ENCODE data around the gene GP5. TPM values are rescaled to one million over a fixed set of nuclear protein-coding genes. Genes with fewer than 3 reads are reported as not detected.

The GP5 gene
- polyA plus RNA-seq, 1 of the 3 experiments (the other 2 are of a cell fraction), result 0.13 TPM

- Histone ChIP-seq H3K4me3 (ENCODE audit: low read depth in 2 of 2, low read length in 1 of 2) (no peak overlapping the region), H3K9me2 (no peaks in the 10 kb centered on the region), H3K4me1 (ENCODE audit: control insufficient read depth in 1 of 2, insufficient read depth in 2 of 2, low read depth in 1 of 2, low read length in 1 of 2) (no peaks in the 10 kb centered on the region), H3K4me2 (no peak overlapping the region), H3K9ac (no peak overlapping the region), H3K27me3 (ENCODE audit: insufficient read depth) (no peaks in the 10 kb centered on the region), H2AFZ (ENCODE audit: low read depth) (no peak overlapping the region), H3F3A (replicated peaks; ENCODE audit: insufficient read depth) (peaks cover 32% of the 10 kb centered on the region), H3K9me3 (no peaks in the 10 kb centered on the region), H3K79me2 (ENCODE audit: insufficient read depth) (no peaks in the 10 kb centered on the region), H4K20me1 (ENCODE audit: insufficient read depth) (0 out of 2 replicates have a peak, but pooled peaks cover 6% of the 10 kb centered on the region), H3K27ac (ENCODE audit: low read depth in 2 of 2, low read length in 1 of 2) (no peak overlapping the region), H3K36me3 (replicated peaks in 1 of 2; ENCODE audit: control insufficient read depth in 1 of 2, insufficient read depth in 2 of 2, low read length in 1 of 2) (peaks cover 34 to 42% of the 10 kb centered on the region in 2 experiments)
- WGBS (ENCODE audit: low lambda C conversion rate), result 87% methylated on average over 7 of the region's 9 CpGs
- TF ChIP-seq SIN3A (IDR thresholded peaks at IDR 0.05; ENCODE audit: borderline replicate concordance, low read depth, low read length), result no peak
- no peak for TF ChIP-seq ELF1 (IDR thresholded peaks at IDR 0.05)
- no peak for TF ChIP-seq REST (IDR thresholded peaks at IDR 0.05; ENCODE audit: low read depth, low read length)
- TF ChIP-seq, protein P1, sequence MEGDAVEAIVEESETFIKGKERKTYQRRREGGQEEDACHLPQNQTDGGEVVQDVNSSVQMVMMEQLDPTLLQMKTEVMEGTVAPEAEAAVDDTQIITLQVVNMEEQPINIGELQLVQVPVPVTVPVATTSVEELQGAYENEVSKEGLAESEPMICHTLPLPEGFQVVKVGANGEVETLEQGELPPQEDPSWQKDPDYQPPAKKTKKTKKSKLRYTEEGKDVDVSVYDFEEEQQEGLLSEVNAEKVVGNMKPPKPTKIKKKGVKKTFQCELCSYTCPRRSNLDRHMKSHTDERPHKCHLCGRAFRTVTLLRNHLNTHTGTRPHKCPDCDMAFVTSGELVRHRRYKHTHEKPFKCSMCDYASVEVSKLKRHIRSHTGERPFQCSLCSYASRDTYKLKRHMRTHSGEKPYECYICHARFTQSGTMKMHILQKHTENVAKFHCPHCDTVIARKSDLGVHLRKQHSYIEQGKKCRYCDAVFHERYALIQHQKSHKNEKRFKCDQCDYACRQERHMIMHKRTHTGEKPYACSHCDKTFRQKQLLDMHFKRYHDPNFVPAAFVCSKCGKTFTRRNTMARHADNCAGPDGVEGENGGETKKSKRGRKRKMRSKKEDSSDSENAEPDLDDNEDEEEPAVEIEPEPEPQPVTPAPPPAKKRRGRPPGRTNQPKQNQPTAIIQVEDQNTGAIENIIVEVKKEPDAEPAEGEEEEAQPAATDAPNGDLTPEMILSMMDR (IDR thresholded peaks at IDR 0.05), result no peak
- TF ChIP-seq GABPA (IDR thresholded peaks at IDR 0.05; ENCODE audit: low read depth), result no peak
- POLR2A ChIA-PET, result no interaction called here
- CTCF ChIA-PET, result interaction anchor here (1.9 to 11.2 kb wide), 2 partner anchors 39 to 64 kb away, joined by 5 to 326 read pairs; no protein-coding TSS in a partner anchor
- DNase-seq, result no peak
These were observed 2.3 kb upstream of the GP5 start for GRCh38 chr3:194401346-194401745.

DNA sequence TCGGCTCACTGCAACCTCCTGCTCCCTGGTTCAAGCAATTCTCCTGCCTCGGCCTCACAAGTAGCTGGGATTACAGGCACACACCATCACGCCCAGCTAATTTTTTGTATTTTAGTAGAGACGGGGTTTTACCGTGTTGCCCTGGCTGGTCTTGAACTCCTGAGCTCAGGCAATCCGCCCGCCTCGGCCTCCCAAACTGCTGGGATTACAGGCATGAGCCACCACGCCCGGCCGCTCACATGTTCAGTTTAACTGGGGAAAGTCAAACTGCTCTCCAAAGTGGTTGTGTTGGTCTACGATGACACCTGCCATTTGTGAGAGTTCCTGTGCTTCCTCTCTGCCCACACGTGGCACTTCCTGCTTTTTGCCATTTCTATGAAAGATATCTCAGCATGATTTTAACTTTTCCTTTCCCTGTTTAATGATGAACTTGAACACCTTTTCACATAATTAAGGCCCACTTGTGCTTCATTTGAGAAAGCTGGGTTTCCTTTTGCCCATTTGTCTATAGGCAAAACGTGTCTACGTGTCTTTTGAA, 877 bp upstream of the GP5 start:
- WGBS (ENCODE audit: low lambda C conversion rate), result 95% methylated on average over 15 of the region's 15 CpGs
- ChIA-PET POLR2A (no interaction called here), CTCF (interaction anchor here (1.6 to 6.7 kb wide), 3 partner anchors 56 to 619 kb away, joined by 4 to 71 read pairs (median 20); no protein-coding TSS in a partner anchor)

More for the DNA sequence above, 877 bp upstream of the GP5 start:
- Histone ChIP-seq H3K27me3 (ENCODE audit: insufficient read depth) (no peaks in the 10 kb centered on the region), H3K4me2 (no peak overlapping the region), H3K79me2 (ENCODE audit: insufficient read depth) (no peaks in the 10 kb centered on the region), H3K9ac (no peak overlapping the region), H3K9me3 (no peaks in the 10 kb centered on the region), H3K4me3 (ENCODE audit: low read depth in 2 of 2, low read length in 1 of 2) (no peak overlapping the region), H3K9me2 (no peaks in the 10 kb centered on the region), H3K4me1 (ENCODE audit: control insufficient read depth in 1 of 2, insufficient read depth in 2 of 2, low read depth in 1 of 2, low read length in 1 of 2) (no peaks in the 10 kb centered on the region), H3K36me3 (replicated peaks in 1 of 2; ENCODE audit: control insufficient read depth in 1 of 2, insufficient read depth in 2 of 2, low read length in 1 of 2) (peaks cover 23 to 29% of the 10 kb centered on the region in 2 experiments), H3K27ac (ENCODE audit: low read depth in 2 of 2, low read length in 1 of 2) (no peak overlapping the region), H3F3A (replicated peaks; ENCODE audit: insufficient read depth) (peaks cover 27% of the 10 kb centered on the region), H4K20me1 (ENCODE audit: insufficient read depth) (0 out of 2 replicates have a peak, but pooled peaks cover 6% of the 10 kb centered on the region), H2AFZ (ENCODE audit: low read depth) (no peak overlapping the region)
- no peak for DNase-seq
- no peak for TF ChIP-seq MEF2A (IDR thresholded peaks at IDR 0.05; ENCODE audit: borderline replicate concordance, low read depth)
- TF ChIP-seq SMC3 (IDR thresholded peaks at IDR 0.05; ENCODE audit: low read depth, low read length), result no peak
- no peak for TF ChIP-seq USF1 (IDR thresholded peaks at IDR 0.05; ENCODE audit: borderline replicate concordance, low read depth)
- TF ChIP-seq RCOR1 (IDR thresholded peaks at IDR 0.05; ENCODE audit: low read length), result no peak
- TF ChIP-seq, protein P2, sequence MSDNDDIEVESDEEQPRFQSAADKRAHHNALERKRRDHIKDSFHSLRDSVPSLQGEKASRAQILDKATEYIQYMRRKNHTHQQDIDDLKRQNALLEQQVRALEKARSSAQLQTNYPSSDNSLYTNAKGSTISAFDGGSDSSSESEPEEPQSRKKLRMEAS (IDR thresholded peaks at IDR 0.05; ENCODE audit: low read depth), result no peak
